Mucosa of rectum (tissue), 2 donors: ENCODE results near the gene KIAA1549.

Source experiments
- H3K27ac ChIP-seq, 2 donors: one replicate each; pipeline ENCODE4 v1.7.0; 2013; ENCODE audit warnings: inconsistent platforms in 2 of 2, low read depth in 2 of 2, low read length in 2 of 2
- H3K27me3 ChIP-seq, 2 donors: one replicate each; pipeline ENCODE4 v1.7.0; 2013; ENCODE audit warnings: low read length in 2 of 2; ENCODE audit not compliant: control insufficient read depth in 2 of 2, insufficient read depth in 2 of 2
- H3K36me3 ChIP-seq, 2 donors: one replicate each; pipeline ENCODE4 v1.7.0; 2013; ENCODE audit warnings: low read length in 2 of 2; ENCODE audit not compliant: control insufficient read depth in 2 of 2, insufficient read depth in 2 of 2
- H3K4me1 ChIP-seq, 2 donors: one replicate each; pipeline ENCODE4 v1.7.0; 2013; ENCODE audit warnings: low read length in 2 of 2, mild to moderate bottlenecking in 1 of 2; ENCODE audit not compliant: control insufficient read depth in 2 of 2, insufficient read depth in 2 of 2
- H3K4me3 ChIP-seq, 2 donors: one replicate each; pipeline ENCODE4 v1.7.0; 2013; ENCODE audit warnings: low read length in 2 of 2
- H3K9ac ChIP-seq, 2 donors: one replicate each; pipeline ENCODE4 v1.7.0; 2013; ENCODE audit warnings: low read length in 2 of 2, low read depth in 1 of 2, mild to moderate bottlenecking in 1 of 2
- H3K9me3 ChIP-seq, 2 donors: one replicate each; pipeline ENCODE4 v1.7.0; 2013; ENCODE audit warnings: low read length in 2 of 2; ENCODE audit not compliant: control insufficient read depth in 2 of 2
- donor health status: healthy.
- donor health status: Normal muscosa, but diverticular disease.

Gene KIAA1549

GRCh38 chr7:138916275-138916674 is 64.9 kb downstream of the KIAA1549 start:
- Histone ChIP-seq H3K4me1 (no peaks in the 10 kb centered on the region), H3K27me3 (no peaks in the 10 kb centered on the region)

GRCh38 chr7:138913783-138914182 is 67.4 kb downstream of the KIAA1549 start:
- no peaks in the 10 kb centered on the region for H3K4me1 ChIP-seq
- H3K36me3 ChIP-seq = peaks cover 0 to 3% of the 10 kb centered on the region in 2 donors
- no peak overlapping the region for H3K4me3 ChIP-seq
- H3K9me3 ChIP-seq = no peaks in the 10 kb centered on the region
- no peaks in the 10 kb centered on the region for H3K27me3 ChIP-seq
- H3K27ac ChIP-seq = no peak overlapping the region
- H3K9ac ChIP-seq = no peak overlapping the region

More at GRCh38 chr7:138916275-138916674, 64.9 kb downstream of the KIAA1549 start:
- no peak overlapping the region for H3K27ac ChIP-seq
- no peaks in the 10 kb centered on the region for H3K9me3 ChIP-seq
- peaks cover 0 to 3% of the 10 kb centered on the region in 2 donors for H3K36me3 ChIP-seq
- no peak overlapping the region for H3K9ac ChIP-seq
- H3K4me3 ChIP-seq = no peak overlapping the region

- no peak overlapping the region for H3K4me3 ChIP-seq
- no peaks in the 10 kb centered on the region for H3K4me1 ChIP-seq
- no peaks in the 10 kb centered on the region for H3K9me3 ChIP-seq
- no peaks in the 10 kb centered on the region for H3K27me3 ChIP-seq
- H3K9ac ChIP-seq = no peak overlapping the region
- H3K36me3 ChIP-seq = no peaks in the 10 kb centered on the region
- H3K27ac ChIP-seq = no peak overlapping the region
These were observed 70.2 kb downstream of the KIAA1549 start for GRCh38 chr7:138911007-138911406.

GRCh38 chr7:138907850-138908249 is 73.3 kb downstream of the KIAA1549 start:
- Histone ChIP-seq H3K9me3 (no peaks in the 10 kb centered on the region), H3K9ac (no peak overlapping the region), H3K36me3 (no peaks in the 10 kb centered on the region), H3K27ac (no peak overlapping the region), H3K4me3 (no peak overlapping the region), H3K27me3 (no peaks in the 10 kb centered on the region), H3K4me1 (no peaks in the 10 kb centered on the region)

GRCh38 chr7:138907201-138907847 is 73.9 kb downstream of the KIAA1549 start:
- H3K4me1 ChIP-seq = no peaks in the 10 kb centered on the region
- no peaks in the 10 kb centered on the region for H3K27me3 ChIP-seq
- H3K9ac ChIP-seq = no peak overlapping the region
- H3K27ac ChIP-seq = no peak overlapping the region
- no peak overlapping the region for H3K4me3 ChIP-seq
- H3K9me3 ChIP-seq = no peaks in the 10 kb centered on the region
- no peaks in the 10 kb centered on the region for H3K36me3 ChIP-seq

GRCh38 chr7:138903859-138904435 is 77.2 kb downstream of the KIAA1549 start:
- no peak overlapping the region for H3K27ac ChIP-seq
- no peaks in the 10 kb centered on the region for H3K4me1 ChIP-seq
- H3K27me3 ChIP-seq = no peaks in the 10 kb centered on the region
- no peak overlapping the region for H3K9ac ChIP-seq
- H3K4me3 ChIP-seq = no peak overlapping the region
- no peaks in the 10 kb centered on the region for H3K36me3 ChIP-seq
- no peaks in the 10 kb centered on the region for H3K9me3 ChIP-seq

- no peaks in the 10 kb centered on the region for H3K4me1 ChIP-seq
- H3K9ac ChIP-seq = no peak overlapping the region
- H3K4me3 ChIP-seq = no peak overlapping the region
- H3K9me3 ChIP-seq = no peaks in the 10 kb centered on the region
- no peaks in the 10 kb centered on the region for H3K36me3 ChIP-seq
- no peak overlapping the region for H3K27ac ChIP-seq
- no peaks in the 10 kb centered on the region for H3K27me3 ChIP-seq
These were observed 77.9 kb downstream of the KIAA1549 start for GRCh38 chr7:138903186-138903820.

- H3K4me1 ChIP-seq = no peaks in the 10 kb centered on the region
- no peaks in the 10 kb centered on the region for H3K36me3 ChIP-seq
- no peak overlapping the region for H3K4me3 ChIP-seq
- H3K27ac ChIP-seq = no peak overlapping the region
- no peaks in the 10 kb centered on the region for H3K27me3 ChIP-seq
- H3K9ac ChIP-seq = no peak overlapping the region
- H3K9me3 ChIP-seq = no peaks in the 10 kb centered on the region
These were observed 79.0 kb downstream of the KIAA1549 start for GRCh38 chr7:138902161-138902560.

GRCh38 chr7:138900035-138900828 is 81.0 kb downstream of the KIAA1549 start:
- no peak overlapping the region for H3K4me3 ChIP-seq
- no peaks in the 10 kb centered on the region for H3K9me3 ChIP-seq
- no peaks in the 10 kb centered on the region for H3K4me1 ChIP-seq
- H3K36me3 ChIP-seq = no peaks in the 10 kb centered on the region
- H3K27ac ChIP-seq = no peak overlapping the region
- no peaks in the 10 kb centered on the region for H3K27me3 ChIP-seq
- H3K9ac ChIP-seq = no peak overlapping the region

GRCh38 chr7:138898802-138899201 is 82.4 kb downstream of the KIAA1549 start:
- Histone ChIP-seq H3K9me3 (no peaks in the 10 kb centered on the region), H3K4me3 (no peak overlapping the region), H3K36me3 (no peaks in the 10 kb centered on the region), H3K27me3 (no peaks in the 10 kb centered on the region), H3K9ac (no peak overlapping the region), H3K4me1 (no peaks in the 10 kb centered on the region), H3K27ac (no peak overlapping the region)
